Mucosa of descending colon (tissue), 3 donors: ENCODE results near the gene CHST10. TPM values are rescaled to one million over a fixed set of nuclear protein-coding genes. Genes with fewer than 3 reads are reported as not detected.
"Not testable (repeated sequence)": the region's sequence is repeated elsewhere in the genome, so short reads cannot be mapped to it uniquely, and the experiment has no call there.

Experiments
- ATAC-seq: fragments of 200-7000 bp; cut with Tn5 transposase; one replicate; pipeline ENCODE4 v1.9.1; 2020; ENCODE audit warnings: mild to moderate bottlenecking, moderate library complexity
- DNase-seq, 3 donors: peaks; one replicate each; pipeline ENCODE4 v3.0.0-alpha.2; 2020
- H3K36me3 ChIP-seq: fragments of 200-600 bp; one replicate; pipeline ENCODE4 v1.8.0; 2021; ENCODE audit warnings: low read depth, mild to moderate bottlenecking
- H3K4me1 ChIP-seq: fragments of 200-600 bp; one replicate; pipeline ENCODE4 v1.8.0; 2021; ENCODE audit warnings: low read depth, mild to moderate bottlenecking
- H3K4me3 ChIP-seq: fragments of 200-600 bp; one replicate; pipeline ENCODE4 v1.8.0; 2021; ENCODE audit warnings: mild to moderate bottlenecking
- H3K9me3 ChIP-seq: fragments of 200-600 bp; one replicate; pipeline ENCODE4 v1.8.0; 2021; ENCODE audit warnings: mild to moderate bottlenecking
- intact Hi-C, 2 donors: fragments of 100-400 bp; cut with DNase I in 1 of 2; cut with micrococcal nuclease in 1 of 2; formaldehyde crosslinking; loops; one replicate each; pipeline versions ENCODE4 v1.11.0 to v1.11.1; 2022; cut with DNase I, micrococcal nuclease
- total RNA-seq, 3 donors: library from RNA; stranded (reverse); fragmentation: NEBNext Ultra II Directional in 2 of 3; extraction: Animal tissue kit (Norgen Biotek cat#: 25700) in 2 of 3; gene quantifications; one replicate each; pipeline versions ENCODE4 v1.2.1 to v1.2.4, GENCODE V29; 2021 to 2023
- TF ChIP-seq, protein P1 (sequence below): fragments of 200-600 bp; IDR thresholded peaks from one replicate; pipeline ENCODE4 v1.8.0; 2022; ENCODE audit warnings: antibody characterized with exemption, mild to moderate bottlenecking
- donor health status: DM: no; HTN: no; CAD: no; lungs with moderate emphysema.
- donor health status: DM: no; HTN: no; CAD: no.
- donor health status: DM: no; HTN: yes; CAD: no.

Gene CHST10
- total RNA-seq, 3 donors from 2014 or later, result 0.78 to 9.8 (median 0.87) TPM

DNA sequence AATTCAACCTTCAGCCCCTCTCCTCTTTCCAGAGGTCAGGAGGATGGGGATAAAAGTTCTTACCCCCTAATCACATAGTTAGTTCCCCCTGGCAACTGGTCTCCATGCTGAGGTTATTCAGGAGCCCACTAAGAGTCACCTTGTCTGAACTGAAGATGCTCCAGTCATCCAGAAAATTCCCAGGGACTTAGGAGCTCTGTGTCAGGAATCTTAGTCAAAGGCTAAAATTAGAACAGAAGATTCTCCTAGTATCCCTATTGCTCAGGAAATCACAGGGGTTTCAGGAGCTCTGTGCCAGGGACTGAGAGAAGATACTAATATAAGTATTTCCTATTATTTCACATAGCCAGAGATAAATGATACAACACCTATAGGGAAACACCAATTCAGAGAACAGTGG lies 57.9 kb downstream of the CHST10 start:
- ATAC-seq (no peak), DNase-seq (no peak)
- Histone ChIP-seq H3K36me3 (no peaks in the 10 kb centered on the region), H3K4me1 (no peaks in the 10 kb centered on the region), H3K9me3 (peaks cover 18% of the 10 kb centered on the region), H3K4me3 (no peak overlapping the region)
- TF ChIP-seq, protein P1, sequence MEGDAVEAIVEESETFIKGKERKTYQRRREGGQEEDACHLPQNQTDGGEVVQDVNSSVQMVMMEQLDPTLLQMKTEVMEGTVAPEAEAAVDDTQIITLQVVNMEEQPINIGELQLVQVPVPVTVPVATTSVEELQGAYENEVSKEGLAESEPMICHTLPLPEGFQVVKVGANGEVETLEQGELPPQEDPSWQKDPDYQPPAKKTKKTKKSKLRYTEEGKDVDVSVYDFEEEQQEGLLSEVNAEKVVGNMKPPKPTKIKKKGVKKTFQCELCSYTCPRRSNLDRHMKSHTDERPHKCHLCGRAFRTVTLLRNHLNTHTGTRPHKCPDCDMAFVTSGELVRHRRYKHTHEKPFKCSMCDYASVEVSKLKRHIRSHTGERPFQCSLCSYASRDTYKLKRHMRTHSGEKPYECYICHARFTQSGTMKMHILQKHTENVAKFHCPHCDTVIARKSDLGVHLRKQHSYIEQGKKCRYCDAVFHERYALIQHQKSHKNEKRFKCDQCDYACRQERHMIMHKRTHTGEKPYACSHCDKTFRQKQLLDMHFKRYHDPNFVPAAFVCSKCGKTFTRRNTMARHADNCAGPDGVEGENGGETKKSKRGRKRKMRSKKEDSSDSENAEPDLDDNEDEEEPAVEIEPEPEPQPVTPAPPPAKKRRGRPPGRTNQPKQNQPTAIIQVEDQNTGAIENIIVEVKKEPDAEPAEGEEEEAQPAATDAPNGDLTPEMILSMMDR, result no peak
- intact Hi-C loops, result no loop called here

DNA sequence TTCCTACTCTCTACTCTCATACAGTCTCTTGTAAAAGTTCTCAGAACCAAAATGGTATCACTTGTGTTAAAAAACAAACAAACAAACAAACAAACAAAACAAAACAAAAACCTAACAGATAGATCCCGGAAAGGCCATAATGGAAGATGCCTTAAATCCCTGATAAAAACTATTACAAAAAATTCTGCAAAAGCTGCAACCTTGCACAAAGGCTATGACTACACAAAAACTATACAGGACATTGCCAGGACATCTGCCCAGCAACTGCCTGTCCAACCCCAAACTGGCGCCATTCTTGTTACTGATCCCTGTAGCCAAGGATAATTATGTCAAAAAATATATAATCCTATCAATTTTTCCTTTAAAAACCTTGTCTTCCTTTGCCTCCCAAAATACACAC lies 58.9 kb downstream of the CHST10 start:
- DNase-seq (no peak), ATAC-seq (no peak)
- intact Hi-C loops, result no loop called here
- TF ChIP-seq, protein P1, result no peak
- no peaks in the 10 kb centered on the region for H3K36me3 ChIP-seq
- H3K9me3 ChIP-seq, result peaks cover 18% of the 10 kb centered on the region
- no peaks in the 10 kb centered on the region for H3K4me1 ChIP-seq
- no peak overlapping the region for H3K4me3 ChIP-seq

DNA sequence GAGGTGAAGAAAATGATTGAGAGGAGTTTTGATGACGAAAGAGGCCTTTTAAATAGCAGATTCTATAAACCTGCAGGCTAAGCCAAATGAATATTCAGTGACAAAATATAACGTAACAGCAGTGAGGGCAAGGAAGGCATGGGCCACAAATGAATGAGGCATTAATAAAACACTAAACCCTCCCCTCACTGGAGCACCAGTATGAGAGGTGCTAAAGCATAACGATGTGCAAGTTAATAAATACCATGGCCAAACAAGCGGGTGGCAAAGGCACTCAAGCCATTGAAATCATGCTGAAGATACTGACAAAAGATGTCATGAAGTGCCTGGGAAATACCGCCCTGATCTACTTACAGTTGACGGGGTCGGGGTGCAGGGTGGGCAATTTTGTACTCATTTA lies 64.9 kb downstream of the CHST10 start:
- ATAC-seq (no peak), DNase-seq (no peak)
- Histone ChIP-seq H3K36me3 (no peaks in the 10 kb centered on the region), H3K4me3 (no peak overlapping the region), H3K9me3 (no peaks in the 10 kb centered on the region), H3K4me1 (no peaks in the 10 kb centered on the region)
- intact Hi-C loops, result no loop called here
- TF ChIP-seq, protein P1, result no peak

DNA sequence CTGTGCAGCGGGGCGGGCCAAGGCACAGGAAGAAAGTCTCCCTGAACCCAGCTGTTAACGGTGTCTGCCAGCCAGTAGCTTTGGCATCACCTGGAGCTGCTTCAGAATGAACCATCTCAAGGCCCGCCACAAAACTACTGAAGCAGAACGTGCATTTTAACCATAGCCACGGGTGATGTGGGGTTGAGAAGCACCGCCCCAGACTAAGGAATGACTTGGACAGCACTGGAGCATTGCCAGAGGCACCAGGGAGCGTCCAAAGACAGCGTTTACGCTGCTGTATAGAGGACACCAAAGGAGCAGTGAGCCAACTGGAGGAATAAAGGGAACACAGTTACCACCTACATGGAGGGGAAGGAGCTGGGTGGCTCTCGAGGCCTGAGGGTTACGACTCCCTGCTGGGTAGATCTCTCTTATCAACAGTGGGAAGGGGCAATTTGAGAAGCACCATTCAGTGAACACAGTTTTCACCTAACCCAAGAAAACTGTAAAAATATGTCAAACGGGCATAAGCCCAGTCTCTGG lies 66.7 kb downstream of the CHST10 start:
- Histone ChIP-seq H3K4me1 (no peaks in the 10 kb centered on the region), H3K9me3 (no peaks in the 10 kb centered on the region), H3K36me3 (no peaks in the 10 kb centered on the region), H3K4me3 (no peak overlapping the region)
- intact Hi-C loops, result no loop called here
- TF ChIP-seq, protein P1, result no peak
- ATAC-seq, result no peak
- no peak for DNase-seq

DNA sequence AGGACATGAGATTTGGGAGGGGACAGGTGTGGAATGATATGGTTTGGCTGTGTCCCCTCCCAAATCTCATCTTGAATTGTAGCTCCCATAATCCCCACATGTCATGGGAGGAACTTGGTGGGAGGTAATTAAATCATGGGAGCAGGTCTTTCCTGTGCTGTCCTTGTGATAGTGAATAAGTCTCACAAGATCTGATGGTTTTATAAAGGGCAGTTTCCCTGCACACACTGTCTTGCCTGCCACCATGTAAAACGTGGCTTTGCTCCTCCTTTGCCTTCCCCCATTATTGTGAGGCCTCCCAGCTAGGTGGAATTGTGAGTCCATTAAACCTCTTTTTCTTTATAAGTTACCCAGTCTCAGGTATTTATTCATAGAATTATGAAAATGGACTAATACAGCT lies 72.3 kb downstream of the CHST10 start:
- H3K4me3 ChIP-seq, H3K36me3 ChIP-seq, intact Hi-C loops, H3K9me3 ChIP-seq, ATAC-seq, H3K4me1 ChIP-seq, DNase-seq: not testable (repeated sequence)

DNA sequence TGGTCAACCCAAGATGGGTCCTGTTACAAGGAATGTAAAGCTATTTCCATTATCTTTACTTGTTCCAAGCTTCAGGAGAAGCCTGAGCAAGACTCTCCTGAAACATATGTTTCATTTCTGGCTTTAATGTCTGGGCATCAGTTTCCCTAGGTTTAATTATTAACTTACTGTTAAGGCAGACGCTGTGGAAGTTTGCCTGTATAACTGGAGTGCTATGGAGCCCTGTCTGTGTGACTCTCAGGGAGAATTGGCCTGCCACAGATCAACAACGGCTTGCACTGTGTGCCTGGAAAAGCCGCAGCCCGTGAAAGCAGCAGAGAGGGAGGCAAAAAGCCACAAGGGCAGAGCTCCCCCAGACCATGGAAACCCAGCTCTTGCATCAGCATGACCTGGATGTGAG lies 73.0 kb downstream of the CHST10 start:
- intact Hi-C loops, result no loop called here

DNA sequence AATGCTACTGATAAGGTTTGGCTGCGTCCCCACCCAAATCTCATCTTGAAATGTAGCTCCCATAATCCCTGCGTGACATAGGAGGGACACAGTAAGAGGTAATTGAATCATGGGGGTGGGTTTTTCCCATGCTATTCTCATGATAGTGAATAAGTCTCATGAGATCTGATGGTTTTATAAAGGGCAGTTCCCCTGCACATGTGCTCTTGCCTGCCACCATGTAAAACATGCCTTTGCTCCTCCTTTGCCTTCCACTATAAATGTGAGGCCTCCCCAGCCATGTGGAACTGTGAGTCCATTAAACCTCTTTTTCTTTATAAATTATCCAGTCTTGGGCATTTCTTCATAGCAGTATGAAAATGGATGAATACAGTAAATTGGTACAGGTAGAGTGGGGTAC lies 75.0 kb downstream of the CHST10 start:
- H3K9me3 ChIP-seq, H3K4me1 ChIP-seq, H3K4me3 ChIP-seq, intact Hi-C loops, DNase-seq, H3K36me3 ChIP-seq, ATAC-seq: not testable (repeated sequence)

More for the DNA sequence above, 73.0 kb downstream of the CHST10 start:
- DNase-seq (no peak), ATAC-seq (no peak)
- Histone ChIP-seq H3K9me3 (no peaks in the 10 kb centered on the region), H3K4me3 (no peak overlapping the region), H3K4me1 (no peaks in the 10 kb centered on the region), H3K36me3 (no peaks in the 10 kb centered on the region)
- TF ChIP-seq, protein P1, result no peak
